ENCODE data around the gene MAP3K14.
A peak's percentile ranks its signal among the peaks of the same experiment; 100 is the strongest.

MAP3K14 gene

DNA sequence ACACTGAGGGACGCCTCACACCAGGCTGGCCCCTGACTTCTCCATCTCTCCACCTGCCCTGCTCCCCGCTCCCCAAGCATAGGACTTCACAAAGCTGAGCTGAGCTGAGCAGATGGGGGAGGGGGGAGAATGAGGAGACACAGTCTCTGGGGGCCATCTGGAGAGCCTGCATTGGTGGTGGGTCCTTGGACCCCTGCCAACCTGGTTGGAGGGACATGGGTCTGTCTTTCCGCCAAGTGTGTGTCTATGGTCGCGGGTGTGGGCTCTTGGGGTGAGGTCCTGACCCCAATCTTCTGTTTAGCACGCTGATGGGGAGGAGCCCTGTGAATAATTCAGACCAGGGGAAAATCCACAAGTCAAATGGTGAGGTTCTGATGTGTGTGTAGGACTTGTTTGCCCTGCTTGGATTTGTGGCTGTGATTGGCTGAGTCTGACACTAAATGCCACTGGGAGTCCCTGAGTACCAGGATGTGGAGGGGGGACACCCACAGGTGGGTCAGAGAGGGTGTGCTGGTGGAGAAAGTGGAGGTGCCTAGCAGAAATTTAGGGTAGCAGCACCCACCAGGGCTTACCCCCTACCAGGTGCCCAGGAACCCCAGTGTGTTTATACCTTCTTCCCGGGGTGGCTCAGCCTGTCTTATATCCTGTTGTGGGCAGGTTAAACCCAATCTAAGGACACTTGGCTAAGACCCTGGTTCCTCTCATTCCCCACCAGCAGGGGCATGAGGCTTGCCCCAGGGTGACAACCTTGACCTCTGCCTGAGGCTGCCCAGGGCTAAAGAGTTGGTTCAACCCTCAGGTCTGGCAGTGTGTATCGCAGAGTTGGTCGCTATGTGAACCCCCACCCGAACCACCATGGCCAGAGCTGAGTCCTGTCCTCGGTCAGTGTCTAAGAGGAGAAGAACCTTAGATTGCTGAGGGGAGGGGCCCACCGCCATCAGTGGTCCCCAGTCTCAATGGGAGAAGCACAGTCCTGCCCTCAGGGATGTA lies 93.0 kb downstream of the MAP3K14 start:
- Histone ChIP-seq H3F3A (ENCODE audit: control insufficient read depth, insufficient read depth) (peaks cover 23% of the 10 kb centered on the region), H3K36me3 (ENCODE audit: control insufficient read depth, low read length) (no peaks in the 10 kb centered on the region), H4K20me1 (ENCODE audit: control insufficient read depth, insufficient read depth, low read depth, low read length) (no peaks in the 10 kb centered on the region; the same call in 1 of the 2 replicates), H3K79me2 (ENCODE audit: control insufficient read depth, low read length) (peaks cover 66% of the 10 kb centered on the region), H3K4me1 (ENCODE audit: control insufficient read depth, low read length) (peaks cover 74% of the 10 kb centered on the region), H3K27me3 (ENCODE audit: control insufficient read depth, low read length) (peaks cover 6% of the 10 kb centered on the region; the same call in 1 of the 2 replicates), H3K4me3 (ENCODE audit: low read length) (peak overlapping the region; percentile 95), H3K9me2 (replicated peaks; ENCODE audit: control insufficient read depth, low read length) (no peaks in the 10 kb centered on the region), H3K9me3 (ENCODE audit: control insufficient read depth, insufficient read depth, low read length) (no peaks in the 10 kb centered on the region), H3K4me2 (ENCODE audit: low read length) (peak overlapping the region; percentile 86), H3K27ac (ENCODE audit: low read depth, low read length) (peak overlapping the region; percentile 88)
- TF ChIP-seq, protein P1, sequence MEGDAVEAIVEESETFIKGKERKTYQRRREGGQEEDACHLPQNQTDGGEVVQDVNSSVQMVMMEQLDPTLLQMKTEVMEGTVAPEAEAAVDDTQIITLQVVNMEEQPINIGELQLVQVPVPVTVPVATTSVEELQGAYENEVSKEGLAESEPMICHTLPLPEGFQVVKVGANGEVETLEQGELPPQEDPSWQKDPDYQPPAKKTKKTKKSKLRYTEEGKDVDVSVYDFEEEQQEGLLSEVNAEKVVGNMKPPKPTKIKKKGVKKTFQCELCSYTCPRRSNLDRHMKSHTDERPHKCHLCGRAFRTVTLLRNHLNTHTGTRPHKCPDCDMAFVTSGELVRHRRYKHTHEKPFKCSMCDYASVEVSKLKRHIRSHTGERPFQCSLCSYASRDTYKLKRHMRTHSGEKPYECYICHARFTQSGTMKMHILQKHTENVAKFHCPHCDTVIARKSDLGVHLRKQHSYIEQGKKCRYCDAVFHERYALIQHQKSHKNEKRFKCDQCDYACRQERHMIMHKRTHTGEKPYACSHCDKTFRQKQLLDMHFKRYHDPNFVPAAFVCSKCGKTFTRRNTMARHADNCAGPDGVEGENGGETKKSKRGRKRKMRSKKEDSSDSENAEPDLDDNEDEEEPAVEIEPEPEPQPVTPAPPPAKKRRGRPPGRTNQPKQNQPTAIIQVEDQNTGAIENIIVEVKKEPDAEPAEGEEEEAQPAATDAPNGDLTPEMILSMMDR (IDR thresholded peaks at IDR 0.05; ENCODE audit: low read depth, low read length, poor library complexity, severe bottlenecking) = peak; percentile 33
- TF ChIP-seq EZH2phosphoT487 (IDR thresholded peaks at IDR 0.05; ENCODE audit: borderline replicate concordance, low read length) = no peak

DNA sequence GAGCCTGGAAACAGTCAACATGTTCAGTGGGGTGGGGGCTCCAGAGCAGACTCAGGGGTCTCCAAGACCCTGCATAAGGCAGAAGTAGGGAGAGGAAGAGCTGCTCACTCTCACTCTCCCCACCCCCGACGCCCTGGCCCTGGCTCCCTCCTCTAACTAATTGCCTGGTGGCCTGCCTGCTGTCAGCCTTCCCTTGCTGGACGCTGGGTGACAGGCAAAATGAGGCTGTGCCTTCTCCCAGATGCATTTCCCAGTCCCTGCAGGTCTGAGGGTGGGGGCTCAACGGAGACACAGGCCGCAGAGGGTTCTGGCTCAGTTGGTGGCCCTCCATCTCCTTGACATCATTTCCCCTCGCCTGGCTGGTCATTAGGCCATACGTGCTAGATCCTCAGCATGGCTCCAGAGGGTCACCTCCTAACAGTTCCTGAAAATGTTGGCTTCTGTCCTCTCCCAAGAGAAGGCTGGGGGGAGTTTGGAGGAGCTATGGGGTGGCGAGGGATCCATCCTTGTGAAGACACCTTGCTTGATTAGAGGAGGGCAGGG lies 93.8 kb downstream of the MAP3K14 start:
- TF ChIP-seq, protein P1 (IDR thresholded peaks at IDR 0.05; ENCODE audit: low read depth, low read length, poor library complexity, severe bottlenecking) = no peak
- no peak for TF ChIP-seq EZH2phosphoT487 (IDR thresholded peaks at IDR 0.05; ENCODE audit: borderline replicate concordance, low read length)
- Histone ChIP-seq H3K4me2 (ENCODE audit: low read length) (peak overlapping the region; percentile 86), H3K9me3 (ENCODE audit: control insufficient read depth, insufficient read depth, low read length) (no peaks in the 10 kb centered on the region), H4K20me1 (ENCODE audit: control insufficient read depth, insufficient read depth, low read depth, low read length) (no peaks in the 10 kb centered on the region; the same call in 1 of the 2 replicates), H3F3A (ENCODE audit: control insufficient read depth, insufficient read depth) (peaks cover 19% of the 10 kb centered on the region), H3K27ac (ENCODE audit: low read depth, low read length) (peak overlapping the region; percentile 88), H3K27me3 (ENCODE audit: control insufficient read depth, low read length) (peaks cover 6% of the 10 kb centered on the region; the same call in 1 of the 2 replicates), H3K9me2 (replicated peaks; ENCODE audit: control insufficient read depth, low read length) (no peaks in the 10 kb centered on the region), H3K36me3 (ENCODE audit: control insufficient read depth, low read length) (no peaks in the 10 kb centered on the region), H3K4me3 (ENCODE audit: low read length) (peak overlapping the region; percentile 95), H3K79me2 (ENCODE audit: control insufficient read depth, low read length) (peaks cover 58% of the 10 kb centered on the region), H3K4me1 (ENCODE audit: control insufficient read depth, low read length) (peaks cover 66% of the 10 kb centered on the region)

DNA sequence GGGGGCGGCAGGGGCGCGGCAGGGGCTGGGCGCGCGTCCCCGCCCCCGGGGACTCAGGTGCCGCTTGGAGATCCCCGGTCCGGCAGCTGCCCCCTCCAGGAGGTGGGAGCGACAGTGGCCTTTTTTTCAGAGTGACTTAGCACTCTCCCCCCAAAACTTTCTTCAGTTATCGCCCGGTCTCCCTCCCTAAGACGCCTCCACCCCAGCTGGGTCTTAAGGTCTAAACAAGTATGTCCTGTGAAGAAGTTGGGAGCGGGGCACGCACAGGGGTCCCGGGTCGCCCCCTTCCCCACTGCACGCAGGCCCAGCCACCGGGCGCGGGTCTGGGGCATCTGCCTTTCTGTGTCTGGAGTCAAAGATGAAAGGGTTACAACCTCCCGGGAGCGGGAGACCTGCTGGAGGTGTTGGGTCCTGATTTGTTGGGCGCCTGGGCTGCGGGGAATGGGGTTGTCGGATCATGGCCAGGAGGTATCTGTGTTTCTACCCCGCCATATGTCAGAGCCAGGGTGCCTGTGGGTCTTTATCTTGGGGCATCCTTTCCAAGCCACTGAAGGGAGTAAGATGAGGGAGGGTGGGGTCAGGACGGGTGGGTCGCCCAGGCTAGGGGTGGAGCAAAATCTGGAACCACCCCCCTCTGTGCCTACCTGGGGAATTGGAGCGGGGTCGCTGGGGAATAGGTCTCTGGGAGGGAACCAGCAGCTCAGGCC lies 94.4 kb downstream of the MAP3K14 start:
- Histone ChIP-seq H3K4me1 (ENCODE audit: control insufficient read depth, low read length) (peaks cover 60% of the 10 kb centered on the region), H3K4me2 (ENCODE audit: low read length) (peak overlapping the region; percentile 86), H4K20me1 (ENCODE audit: control insufficient read depth, insufficient read depth, low read depth, low read length) (no peaks in the 10 kb centered on the region; the same call in 1 of the 2 replicates), H3K9me2 (replicated peaks; ENCODE audit: control insufficient read depth, low read length) (no peaks in the 10 kb centered on the region), H3K79me2 (ENCODE audit: control insufficient read depth, low read length) (peaks cover 52% of the 10 kb centered on the region), H3K9me3 (ENCODE audit: control insufficient read depth, insufficient read depth, low read length) (no peaks in the 10 kb centered on the region), H3K27me3 (ENCODE audit: control insufficient read depth, low read length) (peaks cover 6% of the 10 kb centered on the region; the same call in 1 of the 2 replicates), H3K4me3 (ENCODE audit: low read length) (peak overlapping the region; percentile 95), H3F3A (ENCODE audit: control insufficient read depth, insufficient read depth) (peaks cover 19% of the 10 kb centered on the region), H3K36me3 (ENCODE audit: control insufficient read depth, low read length) (no peaks in the 10 kb centered on the region), H3K27ac (ENCODE audit: low read depth, low read length) (peak overlapping the region; percentile 88)
- no peak for TF ChIP-seq EZH2phosphoT487 (IDR thresholded peaks at IDR 0.05; ENCODE audit: borderline replicate concordance, low read length)
- TF ChIP-seq, protein P1 (IDR thresholded peaks at IDR 0.05; ENCODE audit: low read depth, low read length, poor library complexity, severe bottlenecking) = no peak

Data from DOHH2 (cell line).